Endothelial cell of umbilical vein (primary cell): ENCODE data around the gene GAP43. TPM values are rescaled to one million over a fixed set of nuclear protein-coding genes. Genes with fewer than 3 reads are reported as not detected.

Experiments used
- BruUV-seq: library from RNA; stranded (reverse); fragments of 400-500 nt; replicated peaks from 2 replicates; lab custom pipeline; 2021; lab: Mats Ljungman, UMichigan
- CTCF ChIA-PET: fragments of 300-600, 350-600 bp; sonication (Branson Sonifier 250); formaldehyde crosslinking; loops from one replicate; lab custom pipeline; 2021; ENCODE audit warnings: antibody characterized with exemption, inconsistent platforms; lab: Charles Lee
- POLR2A ChIA-PET: fragments of 300-600, 350-600 bp; sonication (Branson Sonifier 250); formaldehyde crosslinking; loops from one replicate; lab custom pipeline; 2021; ENCODE audit warnings: antibody characterized with exemption, inconsistent platforms; lab: Charles Lee
- DNase-seq: peaks from one replicate; pipeline ENCODE4 v3.0.0-alpha.2; 2011; ENCODE audit warnings: low read depth, low spot score
- FAIRE-seq: peaks from 2 replicates; lab custom pipeline; 2011; peaks lifted over from hg19 to GRCh38; lab: Jason Lieb, UNC
- H2AFZ ChIP-seq: 2 replicates; pipeline ENCODE4 v1.6.0; 2012; ENCODE audit warnings: low read depth, low read length, control low read depth, inconsistent platforms
- H3K27ac ChIP-seq: 2 replicates; pipeline ENCODE4 v1.5.1; 2011; ENCODE audit warnings: low read depth, mild to moderate bottlenecking, control low read depth, low read length, moderate library complexity; ENCODE audit not compliant: insufficient read depth
- H3K27me3 ChIP-seq, 2 experiments: 2 replicates each; pipeline versions ENCODE4 v1.6.0 to v1.6.1; 2011; ENCODE audit warnings: low read length in 2 of 2, mixed read lengths in 1 of 2; ENCODE audit not compliant: control insufficient read depth in 2 of 2, insufficient read depth in 2 of 2
- H3K36me3 ChIP-seq, 2 experiments: 2 replicates in 1 of 2; 3 replicates in 1 of 2; pipeline ENCODE4 v1.5.1; 2011; ENCODE audit warnings: low read length in 2 of 2, mild to moderate bottlenecking in 1 of 2, moderate library complexity in 1 of 2; ENCODE audit not compliant: control insufficient read depth in 2 of 2, insufficient read depth in 2 of 2; ENCODE audit errors: extremely low read depth in 1 of 2
- H3K4me1 ChIP-seq: 3 replicates; pipeline ENCODE4 v1.5.1; 2011; ENCODE audit warnings: mild to moderate bottlenecking, low read length; ENCODE audit not compliant: control insufficient read depth, insufficient read depth; ENCODE audit errors: extremely low read depth
- H3K4me2 ChIP-seq: 2 replicates; pipeline ENCODE4 v1.6.1; 2011; ENCODE audit warnings: low read length, control low read depth, mixed read lengths; ENCODE audit not compliant: insufficient read depth
- H3K4me3 ChIP-seq, 3 experiments: fragments of 200-600 bp in 1 of 3; sonication (generic), shearing (Covaris generic) in 1 of 3; replicated peaks in 1 of 3; 2 replicates each; pipeline ENCODE4 v1.5.1; 2011 to 2016; ENCODE audit warnings: control low read depth in 3 of 3, low read length in 3 of 3, mild to moderate bottlenecking in 2 of 3, inconsistent platforms in 1 of 3, low read depth in 1 of 3, moderate library complexity in 1 of 3; ENCODE audit not compliant: insufficient read depth in 1 of 3
- H3K79me2 ChIP-seq: 2 replicates; pipeline ENCODE4 v1.6.0; 2012; ENCODE audit warnings: low read length, inconsistent platforms; ENCODE audit not compliant: control insufficient read depth, insufficient read depth
- H3K9ac ChIP-seq: replicated peaks from 2 replicates; pipeline ENCODE3; 2011; ENCODE audit warnings: low read length, control low read depth; ENCODE audit not compliant: insufficient read depth; ENCODE audit errors: extremely low read depth
- H3K9me1 ChIP-seq: replicated peaks from 3 replicates; pipeline ENCODE4 v1.6.0; 2011; ENCODE audit warnings: mild to moderate bottlenecking, low read length; ENCODE audit not compliant: control insufficient read depth, insufficient read depth; ENCODE audit errors: extremely low read depth
- H3K9me3 ChIP-seq: replicated peaks from 2 replicates; pipeline ENCODE4 v1.5.1; 2012; ENCODE audit warnings: low read length, inconsistent platforms; ENCODE audit not compliant: control insufficient read depth, insufficient read depth
- H4K20me1 ChIP-seq: replicated peaks from 2 replicates; pipeline ENCODE3; 2011; ENCODE audit warnings: mild to moderate bottlenecking, low read length; ENCODE audit not compliant: control insufficient read depth, insufficient read depth; ENCODE audit errors: extremely low read depth
- EZH2 ChIP-seq: IDR thresholded peaks from 2 replicates; pipeline ENCODE4 v1.6.1; 2012; ENCODE audit warnings: borderline replicate concordance, low read depth, mild to moderate bottlenecking, moderate library complexity, low read length, inconsistent platforms; ENCODE audit not compliant: severe bottlenecking
- FOS ChIP-seq: IDR thresholded peaks from 2 replicates; pipeline ENCODE4 v1.6.1; 2011; ENCODE audit warnings: mild to moderate bottlenecking, low read length, moderate library complexity, borderline replicate concordance; ENCODE audit not compliant: insufficient read depth
- GATA2 ChIP-seq: IDR thresholded peaks from 2 replicates; pipeline ENCODE4 v1.7.0; 2011; ENCODE audit warnings: low read depth, mild to moderate bottlenecking, moderate library complexity, mixed read lengths, low read length; ENCODE audit not compliant: insufficient read length, insufficient read depth
- JUN ChIP-seq: IDR thresholded peaks from 2 replicates; pipeline ENCODE4 v1.6.1; 2011; ENCODE audit warnings: borderline replicate concordance, low read depth; ENCODE audit not compliant: insufficient read length, insufficient read depth
- MYC ChIP-seq: IDR thresholded peaks from one replicate; pipeline ENCODE4 v1.6.1; 2011; ENCODE audit warnings: mild to moderate bottlenecking, low read depth, low read length
- POLR2A ChIP-seq: IDR thresholded peaks from 2 replicates; pipeline ENCODE4 v1.6.1; 2012; ENCODE audit warnings: low read depth, mild to moderate bottlenecking, control low read depth, low read length
- POLR2AphosphoS5 ChIP-seq: IDR thresholded peaks from 2 replicates; pipeline ENCODE4 v1.6.1; 2012; ENCODE audit warnings: low read depth, mild to moderate bottlenecking, control low read depth, low read length, moderate library complexity; ENCODE audit not compliant: insufficient read depth
- dilution Hi-C: fragments of 300-500 bp; cut with MboI; formaldehyde crosslinking; loops from one replicate; pipeline ENCODE4 v1.15.0; 2019; ENCODE audit warnings: low sequenced_read_pairs; ENCODE audit not compliant: extremely low pct_ligation_motif_present
- intact Hi-C: fragments of 100-400 bp; cut with micrococcal nuclease; formaldehyde crosslinking; loops from one replicate; pipeline ENCODE4 v1.10.0; 2022
- polyA plus RNA-seq, 4 experiments: library from polyadenylated mRNA; depleted of rRNA in 3 of 4; stranded (reverse) in 3 of 4; unstranded in 1 of 4; fragments of >200 nt; gene quantifications; 2 replicates each; pipeline versions ENCODE4 v1.2.1 to v1.2.3, GENCODE V29; 2011 to 2012; ENCODE audit warnings: missing spikeins in 1 of 4
- total RNA-seq: library from RNA; stranded (reverse); gene quantifications from 2 replicates; pipeline ENCODE4 v1.2.3, GENCODE V29; 2021
- TF ChIP-seq, protein P1 (sequence below): IDR thresholded peaks from 2 replicates; pipeline ENCODE4 v1.6.1; 2011; ENCODE audit not compliant: insufficient read depth, insufficient read length
- TF ChIP-seq, protein P2 (sequence below), 2 donors: IDR thresholded peaks; 1 replicate in 1 of 2; 2 replicates in 1 of 2; pipeline ENCODE4 v1.5.1; 2011; ENCODE audit warnings: low read length in 2 of 2, mild to moderate bottlenecking in 2 of 2, moderate library complexity in 2 of 2, control low read depth in 1 of 2, inconsistent platforms in 1 of 2, low read depth in 1 of 2; ENCODE audit not compliant: insufficient read depth in 1 of 2; ENCODE audit errors: extremely low read depth in 1 of 2

The GAP43 gene
- total and polyA plus RNA-seq, 2 donors (not counting 3 experiments of a cell fraction or from before 2014, with no cell fraction given): 0.06 TPM; not detected in 1

DNA sequence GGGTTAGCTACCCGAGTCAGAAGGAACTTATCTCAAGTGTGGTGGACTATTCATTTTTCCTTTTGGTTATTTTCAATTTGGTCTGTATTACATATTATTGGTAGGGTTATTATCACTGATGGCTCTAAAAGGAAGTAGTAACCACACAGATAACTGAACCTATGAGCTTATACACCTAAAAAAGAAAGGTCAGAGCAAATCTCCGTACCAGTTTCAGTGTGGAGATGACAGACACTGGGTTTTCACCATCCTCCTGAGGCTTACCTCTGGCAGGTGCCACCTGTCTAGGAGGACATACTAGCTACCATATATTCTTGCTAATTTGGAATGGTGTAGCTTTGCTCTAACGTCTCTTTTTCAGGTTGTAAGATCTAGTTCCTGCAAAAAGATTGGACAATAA lies 10.2 kb downstream of the GAP43 start:
- Histone ChIP-seq H3K27me3 (peaks cover 3 to 15% of the 10 kb centered on the region in 2 experiments), H3K9ac (no peak overlapping the region), H3K4me2 (no peak overlapping the region), H3K4me1 (no peaks in the 10 kb centered on the region), H3K36me3 (no peaks in the 10 kb centered on the region), H3K4me3 (no peak overlapping the region), H3K79me2 (no peaks in the 10 kb centered on the region), H3K9me3 (no peaks in the 10 kb centered on the region), H2AFZ (no peak overlapping the region), H3K27ac (no peak overlapping the region), H4K20me1 (no peaks in the 10 kb centered on the region), H3K9me1 (no peaks in the 10 kb centered on the region)
- ChIA-PET POLR2A (no interaction called here), CTCF (no interaction called here)
- BruUV-seq: no TSS peak
- DNase-seq (no peak), FAIRE-seq (no peak)
- TF ChIP-seq MYC (no peak), POLR2AphosphoS5 (no peak), EZH2 (no peak), JUN (no peak), GATA2 (no peak), POLR2A (no peak), FOS (no peak)
- TF ChIP-seq, protein P1, sequence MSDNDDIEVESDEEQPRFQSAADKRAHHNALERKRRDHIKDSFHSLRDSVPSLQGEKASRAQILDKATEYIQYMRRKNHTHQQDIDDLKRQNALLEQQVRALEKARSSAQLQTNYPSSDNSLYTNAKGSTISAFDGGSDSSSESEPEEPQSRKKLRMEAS: no peak
- TF ChIP-seq, protein P2, sequence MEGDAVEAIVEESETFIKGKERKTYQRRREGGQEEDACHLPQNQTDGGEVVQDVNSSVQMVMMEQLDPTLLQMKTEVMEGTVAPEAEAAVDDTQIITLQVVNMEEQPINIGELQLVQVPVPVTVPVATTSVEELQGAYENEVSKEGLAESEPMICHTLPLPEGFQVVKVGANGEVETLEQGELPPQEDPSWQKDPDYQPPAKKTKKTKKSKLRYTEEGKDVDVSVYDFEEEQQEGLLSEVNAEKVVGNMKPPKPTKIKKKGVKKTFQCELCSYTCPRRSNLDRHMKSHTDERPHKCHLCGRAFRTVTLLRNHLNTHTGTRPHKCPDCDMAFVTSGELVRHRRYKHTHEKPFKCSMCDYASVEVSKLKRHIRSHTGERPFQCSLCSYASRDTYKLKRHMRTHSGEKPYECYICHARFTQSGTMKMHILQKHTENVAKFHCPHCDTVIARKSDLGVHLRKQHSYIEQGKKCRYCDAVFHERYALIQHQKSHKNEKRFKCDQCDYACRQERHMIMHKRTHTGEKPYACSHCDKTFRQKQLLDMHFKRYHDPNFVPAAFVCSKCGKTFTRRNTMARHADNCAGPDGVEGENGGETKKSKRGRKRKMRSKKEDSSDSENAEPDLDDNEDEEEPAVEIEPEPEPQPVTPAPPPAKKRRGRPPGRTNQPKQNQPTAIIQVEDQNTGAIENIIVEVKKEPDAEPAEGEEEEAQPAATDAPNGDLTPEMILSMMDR (IDR thresholded peaks at IDR 0.05; ENCODE audit: extremely low read depth in 1 of 2, insufficient read depth in 1 of 2, low read depth in 1 of 2, low read length in 2 of 2): no peak
- intact Hi-C loops (no loop called here), dilution Hi-C loops (no loop called here)
